ENCODE results near the gene COBL. TPM values are rescaled to one million over a fixed set of nuclear protein-coding genes. Genes with fewer than 3 reads are reported as not detected.

Gene COBL
- total RNA-seq, 4 donors from 2014 or later, result 50.2 to 156 (median 65.1) TPM

- DNase-seq (ENCODE audit: low spot score in 2 of 2), result no peak
These were observed 49.4 kb downstream of the COBL start for GRCh38 chr7:51267169-51267568.

GRCh38 chr7:51265066-51265907 lies 51.3 kb downstream of the COBL start:
- DNase-seq (ENCODE audit: low spot score in 2 of 2), result no peak
- no peak for TF ChIP-seq POLR2A (IDR thresholded peaks at IDR 0.05)
- no peak for TF ChIP-seq CTCF (IDR thresholded peaks at IDR 0.05)
- no peak for TF ChIP-seq EP300 (IDR thresholded peaks at IDR 0.05)
- no peak for TF ChIP-seq POLR2AphosphoS5 (IDR thresholded peaks at IDR 0.05)

More at GRCh38 chr7:51267169-51267568, 49.4 kb downstream of the COBL start:
- Histone ChIP-seq H3K27ac (no peak overlapping the region), H3K4me3 (no peak overlapping the region), H3K27me3 (no peaks in the 10 kb centered on the region), H3K4me1 (peaks cover 25% of the 10 kb centered on the region), H3K9me3 (no peaks in the 10 kb centered on the region), H3K36me3 (no peaks in the 10 kb centered on the region)
- no peak for TF ChIP-seq POLR2AphosphoS5 (IDR thresholded peaks at IDR 0.05)
- TF ChIP-seq EP300 (IDR thresholded peaks at IDR 0.05), result no peak
- TF ChIP-seq POLR2A (IDR thresholded peaks at IDR 0.05), result no peak
- WGBS, result 85% methylated on average over 2 of the region's 2 CpGs

GRCh38 chr7:51263631-51264484 lies 52.8 kb downstream of the COBL start:
- Histone ChIP-seq H3K36me3 (no peaks in the 10 kb centered on the region), H3K9me3 (no peaks in the 10 kb centered on the region), H3K4me3 (peak overlapping the region; percentile 9), H3K27me3 (no peaks in the 10 kb centered on the region), H3K4me1 (peaks cover 36% of the 10 kb centered on the region), H3K27ac (peak overlapping the region; percentile 72)
- DNase-seq (ENCODE audit: low spot score in 2 of 2), result no peak
- TF ChIP-seq CTCF (IDR thresholded peaks at IDR 0.05), result no peak
- WGBS, result 62% methylated on average over 10 of the region's 10 CpGs

More at GRCh38 chr7:51265066-51265907, 51.3 kb downstream of the COBL start:
- no peaks in the 10 kb centered on the region for H3K36me3 ChIP-seq
- 80% methylated on average over 11 of the region's 12 CpGs for WGBS
- H3K27ac ChIP-seq, result peak overlapping the region; percentile 51
- no peaks in the 10 kb centered on the region for H3K9me3 ChIP-seq
- H3K27me3 ChIP-seq, result no peaks in the 10 kb centered on the region
- H3K4me1 ChIP-seq, result peaks cover 36% of the 10 kb centered on the region
- no peak overlapping the region for H3K4me3 ChIP-seq

- peak overlapping the region; percentile 72 for H3K27ac ChIP-seq
- H3K4me3 ChIP-seq, result no peak overlapping the region
- DNase-seq (ENCODE audit: low spot score in 2 of 2), result no peak
- no peaks in the 10 kb centered on the region for H3K9me3 ChIP-seq
- TF ChIP-seq POLR2A (IDR thresholded peaks at IDR 0.05) (no peak), CTCF (IDR thresholded peaks at IDR 0.05) (no peak), EP300 (IDR thresholded peaks at IDR 0.05) (no peak), POLR2AphosphoS5 (IDR thresholded peaks at IDR 0.05) (no peak)
- H3K27me3 ChIP-seq, result no peaks in the 10 kb centered on the region
- H3K4me1 ChIP-seq, result peaks cover 36% of the 10 kb centered on the region
- 77% methylated on average over 12 of the region's 12 CpGs for WGBS
- H3K36me3 ChIP-seq, result no peaks in the 10 kb centered on the region
These were observed 53.6 kb downstream of the COBL start for GRCh38 chr7:51262796-51263531.

- no peaks in the 10 kb centered on the region for H3K36me3 ChIP-seq
- DNase-seq (ENCODE audit: low spot score in 2 of 2), result no peak
- H3K9me3 ChIP-seq, result no peaks in the 10 kb centered on the region
- TF ChIP-seq POLR2A (IDR thresholded peaks at IDR 0.05), result no peak
- no peak for TF ChIP-seq POLR2AphosphoS5 (IDR thresholded peaks at IDR 0.05)
- no peak for TF ChIP-seq EP300 (IDR thresholded peaks at IDR 0.05)
- TF ChIP-seq CTCF (IDR thresholded peaks at IDR 0.05), result no peak
- no peaks in the 10 kb centered on the region for H3K27me3 ChIP-seq
- H3K4me1 ChIP-seq, result peaks cover 36% of the 10 kb centered on the region
- H3K27ac ChIP-seq, result peak overlapping the region; percentile 72
- no peak overlapping the region for H3K4me3 ChIP-seq
- WGBS, result 63% methylated on average over 20 of the region's 20 CpGs
These were observed 54.4 kb downstream of the COBL start for GRCh38 chr7:51261950-51262795.

Measured in suprapubic skin (tissue), 4 donors.